Endodermal cell (in vitro differentiated cells): ENCODE measurements around the gene SLC9A1. TPM values are rescaled to one million over a fixed set of nuclear protein-coding genes. Genes with fewer than 3 reads are reported as not detected.

Experiments
- DNase-seq: peaks from one replicate; pipeline ENCODE4 v3.0.0-alpha.2; 2017
- H3K27ac ChIP-seq: 2 replicates; pipeline ENCODE4 v1.5.1; 2013; ENCODE audit warnings: mild to moderate bottlenecking, low read depth, low read length, moderate library complexity
- H3K27me3 ChIP-seq: 2 replicates; pipeline ENCODE4 v1.6.1; 2013; ENCODE audit warnings: mild to moderate bottlenecking, low read length, moderate library complexity; ENCODE audit not compliant: insufficient read depth, control insufficient read depth, poor library complexity, severe bottlenecking
- H3K36me3 ChIP-seq: 2 replicates; pipeline ENCODE4 v1.7.0; 2013; ENCODE audit warnings: mild to moderate bottlenecking, low read length, moderate library complexity; ENCODE audit not compliant: control insufficient read depth, insufficient read depth
- H3K4me1 ChIP-seq: one replicate; pipeline ENCODE4 v1.7.0; 2013; ENCODE audit warnings: low read length; ENCODE audit not compliant: control insufficient read depth, insufficient read depth
- H3K4me3 ChIP-seq: 2 replicates; pipeline ENCODE4 v1.5.1; 2013; ENCODE audit warnings: mild to moderate bottlenecking, low read length, moderate library complexity
- H3K9ac ChIP-seq: 2 replicates; pipeline ENCODE4 v1.6.1; 2013; ENCODE audit warnings: mild to moderate bottlenecking, low read length, moderate library complexity; ENCODE audit not compliant: poor library complexity, severe bottlenecking; ENCODE audit errors: extremely low read depth
- H3K9me3 ChIP-seq: 2 replicates; pipeline ENCODE4 v1.6.1; 2013; ENCODE audit warnings: mild to moderate bottlenecking, low read length, moderate library complexity; ENCODE audit not compliant: control insufficient read depth
- H3K27ac Mint-ChIP-seq: 2 replicates; pipeline ENCODE4 v1.8.0; 2020; ENCODE audit warnings: mixed read lengths
- H3K27me3 Mint-ChIP-seq: 2 replicates; pipeline ENCODE4 v1.8.0; 2021; ENCODE audit warnings: mild to moderate bottlenecking, mixed read lengths; ENCODE audit not compliant: insufficient read depth
- H3K36me3 Mint-ChIP-seq: 2 replicates; pipeline ENCODE4 v1.8.0; 2020; ENCODE audit warnings: low read depth, mixed read lengths
- H3K4me1 Mint-ChIP-seq: 2 replicates; pipeline ENCODE4 v1.8.0; 2020; ENCODE audit warnings: mixed read lengths
- H3K4me3 Mint-ChIP-seq: 2 replicates; pipeline ENCODE4 v1.8.0; 2020; ENCODE audit warnings: mild to moderate bottlenecking, moderate library complexity, mixed read lengths
- H3K9me3 Mint-ChIP-seq: 2 replicates; pipeline ENCODE4 v1.8.0; 2020; ENCODE audit warnings: mild to moderate bottlenecking, mixed read lengths
- WGBS, 2 experiments: methylation state at CpG; one replicate each; pipeline versions ENCODE4 v1.1.5 to v1.1.7; 2013; ENCODE audit warnings: missing lambda C conversion rate in 2 of 2, mixed read lengths in 1 of 2; ENCODE audit not compliant: insufficient coverage in 1 of 2, insufficient read length in 1 of 2; 5-methylcytosine and 5-hydroxymethylcytosine counted together
- total RNA-seq, 2 donors: library from RNA; stranded (reverse); fragmentation: NEBNext Ultra II Directional in 1 of 2; extraction: Animal tissue kit (Norgen Biotek cat#: 25700) in 1 of 2; gene quantifications; 2 replicates in 1 of 2; 3 replicates in 1 of 2; pipeline ENCODE4 v1.2.1, GENCODE V29; 2021
- TF ChIP-seq, protein P1 (sequence below): fragments of 200-600 bp; sonication (generic); conservative IDR thresholded peaks from 2 replicates; pipeline ENCODE4 v1.5.0; 2021; ENCODE audit warnings: antibody characterized with exemption, mild to moderate bottlenecking

SLC9A1 gene
- total RNA-seq, 2 donors from 2014 or later: 25.9 to 34.7 TPM

GRCh38 chr1:27052527-27052926 lies 102.4 kb downstream of the SLC9A1 start:
- Mint-ChIP-seq H3K27ac (no peak overlapping the region), H3K9me3 (no peaks in the 10 kb centered on the region), H3K4me3 (no peak overlapping the region), H3K27me3 (no peaks in the 10 kb centered on the region), H3K4me1 (peaks cover 2% of the 10 kb centered on the region), H3K36me3 (no peaks in the 10 kb centered on the region)
- Histone ChIP-seq H3K4me1 (peaks cover 3% of the 10 kb centered on the region), H3K27ac (no peak overlapping the region), H3K4me3 (no peak overlapping the region), H3K9me3 (no peaks in the 10 kb centered on the region), H3K36me3 (no peaks in the 10 kb centered on the region), H3K27me3 (no peaks in the 10 kb centered on the region), H3K9ac (no peak overlapping the region)
- WGBS, 2 experiments: 92 to 97% methylated on average over 4 to 5 of the region's 5 CpGs
- TF ChIP-seq, protein P1, sequence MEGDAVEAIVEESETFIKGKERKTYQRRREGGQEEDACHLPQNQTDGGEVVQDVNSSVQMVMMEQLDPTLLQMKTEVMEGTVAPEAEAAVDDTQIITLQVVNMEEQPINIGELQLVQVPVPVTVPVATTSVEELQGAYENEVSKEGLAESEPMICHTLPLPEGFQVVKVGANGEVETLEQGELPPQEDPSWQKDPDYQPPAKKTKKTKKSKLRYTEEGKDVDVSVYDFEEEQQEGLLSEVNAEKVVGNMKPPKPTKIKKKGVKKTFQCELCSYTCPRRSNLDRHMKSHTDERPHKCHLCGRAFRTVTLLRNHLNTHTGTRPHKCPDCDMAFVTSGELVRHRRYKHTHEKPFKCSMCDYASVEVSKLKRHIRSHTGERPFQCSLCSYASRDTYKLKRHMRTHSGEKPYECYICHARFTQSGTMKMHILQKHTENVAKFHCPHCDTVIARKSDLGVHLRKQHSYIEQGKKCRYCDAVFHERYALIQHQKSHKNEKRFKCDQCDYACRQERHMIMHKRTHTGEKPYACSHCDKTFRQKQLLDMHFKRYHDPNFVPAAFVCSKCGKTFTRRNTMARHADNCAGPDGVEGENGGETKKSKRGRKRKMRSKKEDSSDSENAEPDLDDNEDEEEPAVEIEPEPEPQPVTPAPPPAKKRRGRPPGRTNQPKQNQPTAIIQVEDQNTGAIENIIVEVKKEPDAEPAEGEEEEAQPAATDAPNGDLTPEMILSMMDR: no peak
- no peak for DNase-seq

- H3K9me3 ChIP-seq: no peaks in the 10 kb centered on the region
- H3K27me3 ChIP-seq: no peaks in the 10 kb centered on the region
- no peak overlapping the region for H3K4me3 ChIP-seq
- TF ChIP-seq, protein P1: no peak
- no peak overlapping the region for H3K9ac ChIP-seq
- Mint-ChIP-seq H3K27me3 (no peaks in the 10 kb centered on the region), H3K27ac (no peak overlapping the region), H3K4me1 (peaks cover 11% of the 10 kb centered on the region), H3K4me3 (no peak overlapping the region), H3K9me3 (no peaks in the 10 kb centered on the region), H3K36me3 (no peaks in the 10 kb centered on the region)
- 14 to 65% methylated on average over 1 to 3 of the region's 3 CpGs for WGBS, 2 experiments
- DNase-seq: peak; percentile 81
- H3K36me3 ChIP-seq: no peaks in the 10 kb centered on the region
- no peak overlapping the region for H3K27ac ChIP-seq
- no peaks in the 10 kb centered on the region for H3K4me1 ChIP-seq
These were observed 105.3 kb downstream of the SLC9A1 start for GRCh38 chr1:27049607-27050006.

GRCh38 chr1:27049100-27049499 lies 105.8 kb downstream of the SLC9A1 start:
- Mint-ChIP-seq H3K9me3 (no peaks in the 10 kb centered on the region), H3K36me3 (no peaks in the 10 kb centered on the region), H3K27me3 (no peaks in the 10 kb centered on the region), H3K4me3 (no peak overlapping the region), H3K27ac (no peak overlapping the region), H3K4me1 (peaks cover 11% of the 10 kb centered on the region)
- H3K36me3 ChIP-seq: no peaks in the 10 kb centered on the region
- 84 to 100% methylated on average over 2 of the region's 2 CpGs for WGBS, 2 experiments
- TF ChIP-seq, protein P1: no peak
- no peaks in the 10 kb centered on the region for H3K9me3 ChIP-seq
- H3K27ac ChIP-seq: no peak overlapping the region
- no peak overlapping the region for H3K9ac ChIP-seq
- H3K4me1 ChIP-seq: no peaks in the 10 kb centered on the region
- DNase-seq: no peak
- H3K27me3 ChIP-seq: no peaks in the 10 kb centered on the region
- H3K4me3 ChIP-seq: no peak overlapping the region

Other genes starting within 250 kb of the SLC9A1 start
- not detected for gene NR0B2, start 241.2 kb downstream of the SLC9A1 start, total RNA-seq
- 100 to 1,000 TPM; 103 to 120 TPM for gene NUDC, start 233.4 kb downstream of the SLC9A1 start, total RNA-seq
- gene KDF1, start 194.7 kb downstream of the SLC9A1 start, total RNA-seq: 10 to 100 TPM; 17.2 to 22.7 TPM
- 10 to 100 TPM; 14.3 to 21.2 TPM for gene TRNP1, start 161.4 kb downstream of the SLC9A1 start, total RNA-seq
- 10 to 100 TPM in 1 of 2 donors, 1 to 10 TPM in 1; 9.4 to 19.0 TPM for gene TENT5B, start 142.3 kb downstream of the SLC9A1 start, total RNA-seq
- 10 to 100 TPM; 34.7 to 41.9 TPM for gene WDTC1, start 79.5 kb upstream of the SLC9A1 start, total RNA-seq
- 10 to 100 TPM; 26.0 to 31.8 TPM for gene TMEM222, start 167.0 kb upstream of the SLC9A1 start, total RNA-seq
- 1 to 10 TPM; 6.7 to 7.5 TPM for gene SYTL1, start 186.9 kb upstream of the SLC9A1 start, total RNA-seq
- gene MAP3K6, start 211.8 kb upstream of the SLC9A1 start, total RNA-seq: 10 to 100 TPM in 1 of 2 donors, 1 to 10 TPM in 1; 6.6 to 11.5 TPM
- gene FCN3, start 219.7 kb upstream of the SLC9A1 start, total RNA-seq: under 1 TPM in 1 of 2 donors, not detected in 1; 0.26 TPM
- 1 to 10 TPM; 1.6 to 1.8 TPM for gene CD164L2, start 228.2 kb upstream of the SLC9A1 start, total RNA-seq
- 1 to 10 TPM; 3.5 to 4.1 TPM for gene GPR3, start 237.5 kb upstream of the SLC9A1 start, total RNA-seq